GM06990 (cell line): ENCODE results near the gene CACHD1.

Source experiments
- DNase-seq: peaks from one replicate; pipeline ENCODE4 v3.0.0-alpha.2; 2011; ENCODE audit not compliant: insufficient read length; ENCODE audit errors: extremely low read depth
- H3K27me3 ChIP-seq: replicated peaks from 2 replicates; pipeline ENCODE4 v1.6.0; 2011; ENCODE audit warnings: low read length; ENCODE audit not compliant: control insufficient read depth, insufficient read depth
- H3K36me3 ChIP-seq: 2 replicates; pipeline ENCODE4 v1.5.1; 2011; ENCODE audit warnings: low read length; ENCODE audit not compliant: control insufficient read depth, insufficient read depth
- H3K4me3 ChIP-seq: replicated peaks from 2 replicates; pipeline ENCODE4 v1.5.1; 2011; ENCODE audit warnings: low read depth, mild to moderate bottlenecking, control low read depth, low read length
- CTCF ChIP-seq: IDR thresholded peaks from 2 replicates; pipeline ENCODE4 v1.5.1; 2011; ENCODE audit warnings: low read length, control low read depth, mild to moderate bottlenecking, inconsistent platforms; ENCODE audit not compliant: insufficient read depth, poor library complexity, severe bottlenecking

The CACHD1 gene

GRCh38 chr1:64574301-64574700 is 104.4 kb downstream of the CACHD1 start:
- Histone ChIP-seq H3K4me3 (no peak overlapping the region), H3K27me3 (no peaks in the 10 kb centered on the region), H3K36me3 (no peaks in the 10 kb centered on the region)
- no peak for DNase-seq
- TF ChIP-seq CTCF, result no peak

- Histone ChIP-seq H3K36me3 (no peaks in the 10 kb centered on the region), H3K27me3 (no peaks in the 10 kb centered on the region), H3K4me3 (no peak overlapping the region)
- TF ChIP-seq CTCF, result no peak
- DNase-seq, result no peak
Measured at GRCh38 chr1:64575881-64576676, 106.2 kb downstream of the CACHD1 start.

- no peak for TF ChIP-seq CTCF
- Histone ChIP-seq H3K4me3 (no peak overlapping the region), H3K36me3 (no peaks in the 10 kb centered on the region), H3K27me3 (no peaks in the 10 kb centered on the region)
- no peak for DNase-seq
Measured at GRCh38 chr1:64578270-64578973, 108.5 kb downstream of the CACHD1 start.

GRCh38 chr1:64579767-64580166 is 109.8 kb downstream of the CACHD1 start:
- TF ChIP-seq CTCF, result no peak
- H3K36me3 ChIP-seq, result no peaks in the 10 kb centered on the region
- DNase-seq, result no peak
- no peak overlapping the region for H3K4me3 ChIP-seq
- H3K27me3 ChIP-seq, result no peaks in the 10 kb centered on the region

- Histone ChIP-seq H3K27me3 (no peaks in the 10 kb centered on the region), H3K4me3 (no peak overlapping the region), H3K36me3 (no peaks in the 10 kb centered on the region)
- DNase-seq, result no peak
- TF ChIP-seq CTCF, result no peak
Measured at GRCh38 chr1:64581135-64581842, 111.4 kb downstream of the CACHD1 start.
